Stomach (tissue), 4 donors: ENCODE measurements around the gene KIFBP.

Experiments
- EP300 ChIP-seq: sonication (generic); formaldehyde crosslinking; IDR thresholded peaks from one replicate; pipeline ENCODE4 v1.6.1; 2017; ENCODE audit warnings: antibody characterized with exemption
- TF ChIP-seq, protein P1 (sequence below), 7 experiments: fragments of 450-650 bp in 4 of 7; fragments of 200-600 bp in 3 of 7; sonication (generic) in 3 of 7; IDR thresholded peaks; one replicate each; pipeline ENCODE4 v1.5.1; 2016 to 2019; ENCODE audit warnings: antibody characterized with exemption in 7 of 7, control low read depth in 2 of 7, mild to moderate bottlenecking in 1 of 7

DNA sequence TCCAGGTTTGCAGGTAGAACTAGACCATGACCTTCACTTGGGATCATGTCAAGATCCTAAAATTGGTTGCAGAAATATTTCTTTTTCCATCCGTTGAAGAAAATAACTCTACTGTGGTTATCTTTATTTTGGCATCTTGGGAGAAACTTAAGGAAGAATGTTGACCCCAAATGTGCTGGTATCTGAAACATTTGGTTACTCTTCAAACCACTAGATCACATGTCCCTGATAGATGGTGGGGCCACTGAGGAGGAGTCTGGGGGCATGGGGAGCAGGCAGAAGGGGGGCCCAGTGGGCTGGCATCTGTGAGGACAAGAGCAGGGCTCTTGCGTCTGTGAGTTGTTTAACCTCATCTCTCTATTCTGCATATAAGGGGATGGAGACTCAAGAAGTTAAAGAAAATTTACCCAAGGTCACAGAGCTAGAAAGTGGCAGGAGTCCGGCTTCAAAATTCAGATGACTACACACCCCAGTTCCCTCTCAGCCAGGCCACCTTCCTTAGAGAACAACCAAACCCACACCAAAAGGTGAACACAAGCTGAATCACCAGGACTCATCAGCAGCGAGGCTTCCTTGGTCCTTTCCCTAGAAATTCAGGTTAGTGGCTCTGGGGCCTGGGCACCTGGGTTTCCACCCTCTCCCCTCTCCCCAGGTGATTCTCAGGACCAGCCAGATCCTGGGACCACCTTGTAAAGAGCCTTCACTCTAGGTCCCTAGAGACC is 58.7 kb downstream of the KIFBP start:
- TF ChIP-seq, protein P1, sequence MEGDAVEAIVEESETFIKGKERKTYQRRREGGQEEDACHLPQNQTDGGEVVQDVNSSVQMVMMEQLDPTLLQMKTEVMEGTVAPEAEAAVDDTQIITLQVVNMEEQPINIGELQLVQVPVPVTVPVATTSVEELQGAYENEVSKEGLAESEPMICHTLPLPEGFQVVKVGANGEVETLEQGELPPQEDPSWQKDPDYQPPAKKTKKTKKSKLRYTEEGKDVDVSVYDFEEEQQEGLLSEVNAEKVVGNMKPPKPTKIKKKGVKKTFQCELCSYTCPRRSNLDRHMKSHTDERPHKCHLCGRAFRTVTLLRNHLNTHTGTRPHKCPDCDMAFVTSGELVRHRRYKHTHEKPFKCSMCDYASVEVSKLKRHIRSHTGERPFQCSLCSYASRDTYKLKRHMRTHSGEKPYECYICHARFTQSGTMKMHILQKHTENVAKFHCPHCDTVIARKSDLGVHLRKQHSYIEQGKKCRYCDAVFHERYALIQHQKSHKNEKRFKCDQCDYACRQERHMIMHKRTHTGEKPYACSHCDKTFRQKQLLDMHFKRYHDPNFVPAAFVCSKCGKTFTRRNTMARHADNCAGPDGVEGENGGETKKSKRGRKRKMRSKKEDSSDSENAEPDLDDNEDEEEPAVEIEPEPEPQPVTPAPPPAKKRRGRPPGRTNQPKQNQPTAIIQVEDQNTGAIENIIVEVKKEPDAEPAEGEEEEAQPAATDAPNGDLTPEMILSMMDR (IDR thresholded peaks at IDR 0.05): no peak
- TF ChIP-seq EP300: no peak
